GM23338 (cell line): ENCODE results near the gene LMF1. TPM values are rescaled to one million over a fixed set of nuclear protein-coding genes. Genes with fewer than 3 reads are reported as not detected.

Source experiments
- ATAC-seq: fragments of 200-7000 bp; cut with Tn5 transposase; 3 replicates; pipeline ENCODE4 v1.9.1; 2020
- DNase-seq: peaks from one replicate; pipeline ENCODE4 v3.0.0-alpha.2; 2015; ENCODE audit warnings: low spot score
- H2AFZ ChIP-seq: fragments of 200-600 bp; sonication (generic); 2 replicates; pipeline ENCODE4 v1.8.0; 2016; ENCODE audit warnings: antibody characterized with exemption, mild to moderate bottlenecking, moderate library complexity
- H3F3A ChIP-seq: fragments of 200-600 bp; sonication (generic); replicated peaks from 2 replicates; pipeline ENCODE4 v1.8.0; 2017; ENCODE audit warnings: antibody characterized with exemption, mixed run types, low read depth
- H3K27ac ChIP-seq: fragments of 200-600 bp; sonication (generic); 2 replicates; pipeline ENCODE4 v1.6.1; 2016; ENCODE audit warnings: low read depth
- H3K27me3 ChIP-seq: fragments of 200-600 bp; sonication (generic); 2 replicates; pipeline ENCODE4 v1.8.0; 2016; ENCODE audit warnings: mild to moderate bottlenecking, mixed run types, moderate library complexity; ENCODE audit not compliant: insufficient read depth
- H3K36me3 ChIP-seq: fragments of 200-600 bp; sonication (generic); 2 replicates; pipeline ENCODE4 v1.8.0; 2016; ENCODE audit warnings: mild to moderate bottlenecking; ENCODE audit not compliant: insufficient read depth
- H3K4me1 ChIP-seq: fragments of 200-600 bp; sonication (generic); 2 replicates; pipeline ENCODE4 v1.8.0; 2016; ENCODE audit warnings: mild to moderate bottlenecking, moderate library complexity; ENCODE audit not compliant: insufficient read depth
- H3K4me2 ChIP-seq: fragments of 200-600 bp; sonication (generic); 2 replicates; pipeline ENCODE4 v1.7.1; 2017; ENCODE audit warnings: mixed run types
- H3K4me3 ChIP-seq: fragments of 200-600 bp; sonication (generic); 2 replicates; pipeline ENCODE4 v1.6.1; 2016; ENCODE audit warnings: mixed run types
- H3K79me2 ChIP-seq: fragments of 200-600 bp; sonication (generic); replicated peaks from 2 replicates; pipeline ENCODE4 v1.8.0; 2017; ENCODE audit warnings: mild to moderate bottlenecking; ENCODE audit not compliant: insufficient read depth
- H3K9me2 ChIP-seq: fragments of 200-600 bp; sonication (generic); 2 replicates; pipeline ENCODE4 v1.8.0; 2017; ENCODE audit not compliant: insufficient read depth
- H4K20me1 ChIP-seq: fragments of 200-600 bp; sonication (generic); replicated peaks from 2 replicates; pipeline ENCODE4 v1.8.0; 2017; ENCODE audit warnings: mild to moderate bottlenecking; ENCODE audit not compliant: insufficient read depth
- H3K27ac Mint-ChIP-seq: 2 replicates; pipeline ENCODE4 v1.8.0; 2020; ENCODE audit warnings: inconsistent platforms, mild to moderate bottlenecking, moderate library complexity, mixed read lengths
- H3K27me3 Mint-ChIP-seq: 3 replicates; pipeline ENCODE4 v1.8.0; 2022; ENCODE audit warnings: low read depth, mild to moderate bottlenecking, moderate library complexity, mixed read lengths, inconsistent platforms; ENCODE audit not compliant: insufficient read depth, poor library complexity
- H3K36me3 Mint-ChIP-seq: 3 replicates; pipeline ENCODE4 v1.8.0; 2021; ENCODE audit warnings: low read depth, mild to moderate bottlenecking, inconsistent platforms, moderate library complexity, mixed read lengths
- H3K4me1 Mint-ChIP-seq: 3 replicates; pipeline ENCODE4 v1.8.0; 2020; ENCODE audit warnings: mild to moderate bottlenecking, inconsistent platforms, mixed read lengths
- H3K4me3 Mint-ChIP-seq: 3 replicates; pipeline ENCODE4 v1.8.0; 2021; ENCODE audit warnings: moderate library complexity, mild to moderate bottlenecking, inconsistent platforms, mixed read lengths
- H3K9me3 Mint-ChIP-seq: 3 replicates; pipeline ENCODE4 v1.8.0; 2020; ENCODE audit warnings: moderate library complexity, mild to moderate bottlenecking, inconsistent platforms, mixed read lengths
- CREB1 ChIP-seq: fragments of 250-450 bp; sonication (Bioruptor Pico); IDR thresholded peaks from 2 replicates; pipeline ENCODE4 v1.5.0; 2020; ENCODE audit warnings: low read depth, mild to moderate bottlenecking, moderate library complexity
- EZH2 ChIP-seq: fragments of 200-600 bp; sonication (generic); IDR thresholded peaks from one replicate; pipeline ENCODE4 v1.8.0; 2017; ENCODE audit warnings: antibody characterized with exemption, mild to moderate bottlenecking, low read depth; ENCODE audit not compliant: unreplicated experiment
- EZH2phosphoT487 ChIP-seq: fragments of 200-600 bp; sonication (generic); IDR thresholded peaks from one replicate; pipeline ENCODE4 v1.8.1; 2018; ENCODE audit warnings: antibody characterized with exemption; ENCODE audit not compliant: unreplicated experiment
- JUNB ChIP-seq: IDR thresholded peaks from one replicate; pipeline ENCODE4 v1.6.1; 2016; ENCODE audit warnings: antibody characterized with exemption; ENCODE audit not compliant: unreplicated experiment
- NANOG ChIP-seq: IDR thresholded peaks from 2 replicates; pipeline ENCODE4 v1.6.1; 2016; ENCODE audit warnings: antibody characterized with exemption, borderline replicate concordance
- POLR2AphosphoS5 ChIP-seq: IDR thresholded peaks from 2 replicates; pipeline ENCODE4 v1.6.1; 2016; ENCODE audit warnings: antibody characterized with exemption, low read depth
- STAT1 ChIP-seq: IDR thresholded peaks from one replicate; pipeline ENCODE4 v1.6.1; 2016; ENCODE audit warnings: antibody characterized with exemption; ENCODE audit not compliant: unreplicated experiment
- ZNF114 ChIP-seq: fragments of 250-450 bp; sonication (Bioruptor Pico); IDR thresholded peaks from 2 replicates; pipeline ENCODE4 v1.5.0; 2020; ENCODE audit warnings: mild to moderate bottlenecking, moderate library complexity
- ZNF331 ChIP-seq: fragments of 250-450 bp; sonication (Bioruptor Pico); IDR thresholded peaks from 2 replicates; pipeline ENCODE4 v1.5.0; 2020; ENCODE audit warnings: low read depth, mild to moderate bottlenecking, moderate library complexity
- polyA plus RNA-seq: library from polyadenylated mRNA; unstranded; fragments of >200 nt; fragmentation: Nextera tagmentation; extraction: Ambion mirVana; gene quantifications from 2 replicates; pipeline ENCODE4 v1.2.1, GENCODE V29; 2016
- total RNA-seq: library from RNA; depleted of rRNA; stranded (reverse); fragments of >200 nt; shearing (Covaris generic); gene quantifications from 2 replicates; pipeline ENCODE4 v1.2.3, GENCODE V29; 2014
- TF ChIP-seq, protein P1 (sequence below): IDR thresholded peaks from one replicate; pipeline ENCODE4 v1.6.1; 2018; ENCODE audit warnings: antibody characterized with exemption; ENCODE audit not compliant: unreplicated experiment
- TF ChIP-seq, protein P2 (sequence below): fragments of 250-450 bp; sonication (Bioruptor Pico); IDR thresholded peaks from 2 replicates; pipeline ENCODE4 v1.5.0; 2020; ENCODE audit warnings: mild to moderate bottlenecking, moderate library complexity
- TF ChIP-seq, protein P3 (sequence below): IDR thresholded peaks from 2 replicates; pipeline ENCODE4 v1.6.1; 2016; ENCODE audit warnings: antibody characterized with exemption
- TF ChIP-seq, protein P4 (sequence below), 2 experiments: fragments of 200-600 bp in 1 of 2; sonication (generic) in 1 of 2; conservative IDR thresholded peaks; 2 replicates each; pipeline versions ENCODE4 v1.5.1 to v1.6.1; 2016 to 2017; ENCODE audit warnings: antibody characterized with exemption in 2 of 2, low read depth in 2 of 2, mild to moderate bottlenecking in 2 of 2, moderate library complexity in 1 of 2

Gene LMF1
- total and polyA plus RNA-seq, 2 experiments from 2014 or later, result 4.2 to 10.1 TPM

DNA sequence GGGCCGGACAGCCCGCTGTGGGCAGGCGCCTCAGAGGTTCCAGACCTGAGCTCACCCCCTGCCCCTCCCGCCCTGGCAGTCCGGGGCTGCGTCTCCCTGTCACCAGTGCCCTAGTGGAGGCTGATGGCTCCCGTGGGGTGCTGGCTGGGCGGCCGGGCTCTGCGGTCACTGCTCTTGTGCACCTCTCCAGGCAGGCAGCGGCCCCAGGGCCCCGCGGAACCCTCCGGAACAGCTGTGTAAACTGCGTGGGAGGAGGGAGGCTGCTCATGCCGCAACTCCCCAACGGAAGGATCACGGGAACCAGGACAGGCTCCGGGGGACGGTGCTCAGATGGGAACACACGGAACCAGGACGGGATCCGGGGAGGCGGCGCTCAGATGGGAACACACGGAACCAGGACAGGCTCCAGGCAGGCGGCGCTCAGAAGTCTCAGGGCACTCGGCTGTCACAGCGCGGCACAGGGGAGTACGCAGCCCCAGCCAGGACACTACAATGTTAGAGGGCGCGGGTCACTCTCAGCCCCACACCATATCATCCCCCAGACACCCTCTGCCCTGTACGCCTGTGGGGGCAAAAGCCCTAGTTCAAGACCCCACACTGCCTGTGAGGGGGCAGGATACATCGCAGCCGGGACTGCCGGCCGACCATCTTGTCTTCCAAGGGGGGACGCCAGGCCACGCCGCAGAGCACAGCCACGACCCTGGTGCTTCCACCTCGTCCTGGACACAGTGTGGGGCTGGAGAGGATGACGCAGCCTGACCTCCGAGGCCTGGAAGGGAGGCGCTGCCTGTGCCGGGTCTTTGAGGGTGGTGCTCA, 96.2 kb downstream of the LMF1 start:
- no peak for TF ChIP-seq POLR2AphosphoS5
- no peak for TF ChIP-seq EZH2phosphoT487
- no peak for TF ChIP-seq CREB1 (CRISPR knock-in tag)
- TF ChIP-seq, protein P1, sequence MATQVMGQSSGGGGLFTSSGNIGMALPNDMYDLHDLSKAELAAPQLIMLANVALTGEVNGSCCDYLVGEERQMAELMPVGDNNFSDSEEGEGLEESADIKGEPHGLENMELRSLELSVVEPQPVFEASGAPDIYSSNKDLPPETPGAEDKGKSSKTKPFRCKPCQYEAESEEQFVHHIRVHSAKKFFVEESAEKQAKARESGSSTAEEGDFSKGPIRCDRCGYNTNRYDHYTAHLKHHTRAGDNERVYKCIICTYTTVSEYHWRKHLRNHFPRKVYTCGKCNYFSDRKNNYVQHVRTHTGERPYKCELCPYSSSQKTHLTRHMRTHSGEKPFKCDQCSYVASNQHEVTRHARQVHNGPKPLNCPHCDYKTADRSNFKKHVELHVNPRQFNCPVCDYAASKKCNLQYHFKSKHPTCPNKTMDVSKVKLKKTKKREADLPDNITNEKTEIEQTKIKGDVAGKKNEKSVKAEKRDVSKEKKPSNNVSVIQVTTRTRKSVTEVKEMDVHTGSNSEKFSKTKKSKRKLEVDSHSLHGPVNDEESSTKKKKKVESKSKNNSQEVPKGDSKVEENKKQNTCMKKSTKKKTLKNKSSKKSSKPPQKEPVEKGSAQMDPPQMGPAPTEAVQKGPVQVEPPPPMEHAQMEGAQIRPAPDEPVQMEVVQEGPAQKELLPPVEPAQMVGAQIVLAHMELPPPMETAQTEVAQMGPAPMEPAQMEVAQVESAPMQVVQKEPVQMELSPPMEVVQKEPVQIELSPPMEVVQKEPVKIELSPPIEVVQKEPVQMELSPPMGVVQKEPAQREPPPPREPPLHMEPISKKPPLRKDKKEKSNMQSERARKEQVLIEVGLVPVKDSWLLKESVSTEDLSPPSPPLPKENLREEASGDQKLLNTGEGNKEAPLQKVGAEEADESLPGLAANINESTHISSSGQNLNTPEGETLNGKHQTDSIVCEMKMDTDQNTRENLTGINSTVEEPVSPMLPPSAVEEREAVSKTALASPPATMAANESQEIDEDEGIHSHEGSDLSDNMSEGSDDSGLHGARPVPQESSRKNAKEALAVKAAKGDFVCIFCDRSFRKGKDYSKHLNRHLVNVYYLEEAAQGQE, result no peak
- TF ChIP-seq, protein P2, sequence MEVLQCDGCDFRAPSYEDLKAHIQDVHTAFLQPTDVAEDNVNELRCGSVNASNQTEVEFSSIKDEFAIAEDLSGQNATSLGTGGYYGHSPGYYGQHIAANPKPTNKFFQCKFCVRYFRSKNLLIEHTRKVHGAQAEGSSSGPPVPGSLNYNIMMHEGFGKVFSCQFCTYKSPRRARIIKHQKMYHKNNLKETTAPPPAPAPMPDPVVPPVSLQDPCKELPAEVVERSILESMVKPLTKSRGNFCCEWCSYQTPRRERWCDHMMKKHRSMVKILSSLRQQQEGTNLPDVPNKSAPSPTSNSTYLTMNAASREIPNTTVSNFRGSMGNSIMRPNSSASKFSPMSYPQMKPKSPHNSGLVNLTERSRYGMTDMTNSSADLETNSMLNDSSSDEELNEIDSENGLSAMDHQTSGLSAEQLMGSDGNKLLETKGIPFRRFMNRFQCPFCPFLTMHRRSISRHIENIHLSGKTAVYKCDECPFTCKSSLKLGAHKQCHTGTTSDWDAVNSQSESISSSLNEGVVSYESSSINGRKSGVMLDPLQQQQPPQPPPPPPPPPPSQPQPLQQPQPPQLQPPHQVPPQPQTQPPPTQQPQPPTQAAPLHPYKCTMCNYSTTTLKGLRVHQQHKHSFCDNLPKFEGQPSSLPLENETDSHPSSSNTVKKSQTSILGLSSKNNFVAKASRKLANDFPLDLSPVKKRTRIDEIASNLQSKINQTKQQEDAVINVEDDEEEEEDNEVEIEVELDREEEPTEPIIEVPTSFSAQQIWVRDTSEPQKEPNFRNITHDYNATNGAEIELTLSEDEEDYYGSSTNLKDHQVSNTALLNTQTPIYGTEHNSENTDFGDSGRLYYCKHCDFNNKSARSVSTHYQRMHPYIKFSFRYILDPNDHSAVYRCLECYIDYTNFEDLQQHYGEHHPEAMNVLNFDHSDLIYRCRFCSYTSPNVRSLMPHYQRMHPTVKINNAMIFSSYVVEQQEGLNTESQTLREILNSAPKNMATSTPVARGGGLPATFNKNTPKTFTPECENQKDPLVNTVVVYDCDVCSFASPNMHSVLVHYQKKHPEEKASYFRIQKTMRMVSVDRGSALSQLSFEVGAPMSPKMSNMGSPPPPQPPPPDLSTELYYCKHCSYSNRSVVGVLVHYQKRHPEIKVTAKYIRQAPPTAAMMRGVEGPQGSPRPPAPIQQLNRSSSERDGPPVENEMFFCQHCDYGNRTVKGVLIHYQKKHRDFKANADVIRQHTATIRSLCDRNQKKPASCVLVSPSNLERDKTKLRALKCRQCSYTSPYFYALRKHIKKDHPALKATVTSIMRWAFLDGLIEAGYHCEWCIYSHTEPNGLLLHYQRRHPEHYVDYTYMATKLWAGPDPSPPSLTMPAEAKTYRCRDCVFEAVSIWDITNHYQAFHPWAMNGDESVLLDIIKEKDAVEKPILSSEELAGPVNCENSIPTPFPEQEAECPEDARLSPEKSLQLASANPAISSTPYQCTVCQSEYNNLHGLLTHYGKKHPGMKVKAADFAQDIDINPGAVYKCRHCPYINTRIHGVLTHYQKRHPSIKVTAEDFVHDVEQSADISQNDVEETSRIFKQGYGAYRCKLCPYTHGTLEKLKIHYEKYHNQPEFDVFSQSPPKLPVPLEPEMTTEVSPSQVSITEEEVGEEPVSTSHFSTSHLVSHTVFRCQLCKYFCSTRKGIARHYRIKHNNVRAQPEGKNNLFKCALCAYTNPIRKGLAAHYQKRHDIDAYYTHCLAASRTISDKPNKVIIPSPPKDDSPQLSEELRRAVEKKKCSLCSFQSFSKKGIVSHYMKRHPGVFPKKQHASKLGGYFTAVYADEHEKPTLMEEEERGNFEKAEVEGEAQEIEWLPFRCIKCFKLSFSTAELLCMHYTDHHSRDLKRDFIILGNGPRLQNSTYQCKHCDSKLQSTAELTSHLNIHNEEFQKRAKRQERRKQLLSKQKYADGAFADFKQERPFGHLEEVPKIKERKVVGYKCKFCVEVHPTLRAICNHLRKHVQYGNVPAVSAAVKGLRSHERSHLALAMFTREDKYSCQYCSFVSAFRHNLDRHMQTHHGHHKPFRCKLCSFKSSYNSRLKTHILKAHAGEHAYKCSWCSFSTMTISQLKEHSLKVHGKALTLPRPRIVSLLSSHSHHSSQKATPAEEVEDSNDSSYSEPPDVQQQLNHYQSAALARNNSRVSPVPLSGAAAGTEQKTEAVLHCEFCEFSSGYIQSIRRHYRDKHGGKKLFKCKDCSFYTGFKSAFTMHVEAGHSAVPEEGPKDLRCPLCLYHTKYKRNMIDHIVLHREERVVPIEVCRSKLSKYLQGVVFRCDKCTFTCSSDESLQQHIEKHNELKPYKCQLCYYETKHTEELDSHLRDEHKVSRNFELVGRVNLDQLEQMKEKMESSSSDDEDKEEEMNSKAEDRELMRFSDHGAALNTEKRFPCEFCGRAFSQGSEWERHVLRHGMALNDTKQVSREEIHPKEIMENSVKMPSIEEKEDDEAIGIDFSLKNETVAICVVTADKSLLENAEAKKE (CRISPR knock-in tag), result no peak
- TF ChIP-seq EZH2, result no peak
- TF ChIP-seq ZNF331 (CRISPR knock-in tag), result no peak
- TF ChIP-seq, protein P3, sequence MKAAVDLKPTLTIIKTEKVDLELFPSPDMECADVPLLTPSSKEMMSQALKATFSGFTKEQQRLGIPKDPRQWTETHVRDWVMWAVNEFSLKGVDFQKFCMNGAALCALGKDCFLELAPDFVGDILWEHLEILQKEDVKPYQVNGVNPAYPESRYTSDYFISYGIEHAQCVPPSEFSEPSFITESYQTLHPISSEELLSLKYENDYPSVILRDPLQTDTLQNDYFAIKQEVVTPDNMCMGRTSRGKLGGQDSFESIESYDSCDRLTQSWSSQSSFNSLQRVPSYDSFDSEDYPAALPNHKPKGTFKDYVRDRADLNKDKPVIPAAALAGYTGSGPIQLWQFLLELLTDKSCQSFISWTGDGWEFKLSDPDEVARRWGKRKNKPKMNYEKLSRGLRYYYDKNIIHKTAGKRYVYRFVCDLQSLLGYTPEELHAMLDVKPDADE, result no peak
- TF ChIP-seq, protein P4, sequence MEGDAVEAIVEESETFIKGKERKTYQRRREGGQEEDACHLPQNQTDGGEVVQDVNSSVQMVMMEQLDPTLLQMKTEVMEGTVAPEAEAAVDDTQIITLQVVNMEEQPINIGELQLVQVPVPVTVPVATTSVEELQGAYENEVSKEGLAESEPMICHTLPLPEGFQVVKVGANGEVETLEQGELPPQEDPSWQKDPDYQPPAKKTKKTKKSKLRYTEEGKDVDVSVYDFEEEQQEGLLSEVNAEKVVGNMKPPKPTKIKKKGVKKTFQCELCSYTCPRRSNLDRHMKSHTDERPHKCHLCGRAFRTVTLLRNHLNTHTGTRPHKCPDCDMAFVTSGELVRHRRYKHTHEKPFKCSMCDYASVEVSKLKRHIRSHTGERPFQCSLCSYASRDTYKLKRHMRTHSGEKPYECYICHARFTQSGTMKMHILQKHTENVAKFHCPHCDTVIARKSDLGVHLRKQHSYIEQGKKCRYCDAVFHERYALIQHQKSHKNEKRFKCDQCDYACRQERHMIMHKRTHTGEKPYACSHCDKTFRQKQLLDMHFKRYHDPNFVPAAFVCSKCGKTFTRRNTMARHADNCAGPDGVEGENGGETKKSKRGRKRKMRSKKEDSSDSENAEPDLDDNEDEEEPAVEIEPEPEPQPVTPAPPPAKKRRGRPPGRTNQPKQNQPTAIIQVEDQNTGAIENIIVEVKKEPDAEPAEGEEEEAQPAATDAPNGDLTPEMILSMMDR (conservative IDR thresholded peaks at IDR 0.05; ENCODE audit: low read depth in 2 of 2), result no peak
- TF ChIP-seq STAT1, result no peak
- no peak for TF ChIP-seq JUNB
- TF ChIP-seq ZNF114 (CRISPR knock-in tag), result no peak
- TF ChIP-seq NANOG, result no peak
- H3K4me3 Mint-ChIP-seq, result no peak overlapping the region

More for the DNA sequence above, 96.2 kb downstream of the LMF1 start:
- Histone ChIP-seq H3K36me3 (no peaks in the 10 kb centered on the region), H3F3A (no peaks in the 10 kb centered on the region), H3K4me1 (no peaks in the 10 kb centered on the region), H3K4me3 (no peak overlapping the region), H3K79me2 (no peaks in the 10 kb centered on the region), H4K20me1 (no peaks in the 10 kb centered on the region), H3K9me2 (no peaks in the 10 kb centered on the region), H2AFZ (no peak overlapping the region), H3K27me3 (no peaks in the 10 kb centered on the region), H3K27ac (no peak overlapping the region), H3K4me2 (no peak overlapping the region)
- DNase-seq, result no peak
- Mint-ChIP-seq H3K9me3 (no peaks in the 10 kb centered on the region), H3K27me3 (peaks cover 5% of the 10 kb centered on the region), H3K36me3 (no peaks in the 10 kb centered on the region), H3K4me1 (peaks cover 3% of the 10 kb centered on the region; the same call in 1 of the 3 replicates), H3K27ac (no peak overlapping the region)
- ATAC-seq, result no peak
